Loucy (cell line): Measurements from ENCODE around the gene FLRT1.

ENCODE experiments used
- H2AFZ ChIP-seq: fragments of 200-600 bp; sonication (generic); 2 replicates; pipeline ENCODE4 v1.6.0; 2016; ENCODE audit warnings: antibody characterized with exemption, mild to moderate bottlenecking, low read length, moderate library complexity
- H3F3A ChIP-seq: fragments of 200-600 bp; 2 replicates; pipeline ENCODE4 v1.6.0; 2016; ENCODE audit warnings: antibody characterized with exemption, low read depth, mild to moderate bottlenecking
- H3K27me3 ChIP-seq: fragments of 200-600 bp; sonication (generic); 2 replicates; pipeline ENCODE4 v1.6.1; 2014; ENCODE audit warnings: low read length, mild to moderate bottlenecking; ENCODE audit not compliant: insufficient read depth, poor library complexity, severe bottlenecking
- H3K36me3 ChIP-seq: fragments of 200-600 bp; sonication (generic); 2 replicates; pipeline ENCODE4 v1.6.1; 2016; ENCODE audit warnings: low read length; ENCODE audit not compliant: insufficient read depth
- H3K4me1 ChIP-seq: fragments of 200-600 bp; sonication (generic); 2 replicates; pipeline ENCODE4 v1.5.1; 2014; ENCODE audit warnings: low read length, mild to moderate bottlenecking; ENCODE audit not compliant: insufficient read depth, poor library complexity, severe bottlenecking
- H3K4me2 ChIP-seq: fragments of 200-600 bp; sonication (generic); 2 replicates; pipeline ENCODE4 v1.6.0; 2014; ENCODE audit warnings: antibody characterized with exemption, low read length, low read depth, mild to moderate bottlenecking; ENCODE audit not compliant: poor library complexity, severe bottlenecking
- H3K4me3 ChIP-seq: fragments of 200-600 bp; sonication (generic); 2 replicates; pipeline ENCODE4 v1.5.1; 2014; ENCODE audit warnings: low read length, mild to moderate bottlenecking, mixed read lengths; ENCODE audit not compliant: poor library complexity, severe bottlenecking
- H3K79me2 ChIP-seq: fragments of 200-600 bp; sonication (generic); 2 replicates; pipeline ENCODE4 v1.6.1; 2014; ENCODE audit warnings: low read length; ENCODE audit not compliant: insufficient read depth
- H3K9ac ChIP-seq: fragments of 200-600 bp; sonication (generic); 2 replicates; pipeline ENCODE4 v1.6.0; 2014; ENCODE audit warnings: mild to moderate bottlenecking, low read depth, low read length, moderate library complexity; ENCODE audit not compliant: poor library complexity, severe bottlenecking
- H3K9me2 ChIP-seq: fragments of 200-600 bp; sonication (generic); replicated peaks from 2 replicates; pipeline ENCODE4 v1.6.1; 2016; ENCODE audit warnings: low read depth, low read length, mixed read lengths
- H3K9me3 ChIP-seq: fragments of 200-600 bp; sonication (generic); 2 replicates; pipeline ENCODE4 v1.6.1; 2014; ENCODE audit warnings: mild to moderate bottlenecking, antibody characterized with exemption, low read length, low read depth; ENCODE audit not compliant: insufficient read depth
- H4K20me1 ChIP-seq: fragments of 200-600 bp; sonication (generic); 2 replicates; pipeline ENCODE4 v1.6.0; 2014; ENCODE audit warnings: antibody characterized with exemption, low read length, mild to moderate bottlenecking; ENCODE audit not compliant: insufficient read depth, poor library complexity, severe bottlenecking
- CTCF ChIP-seq: fragments of 200-600 bp; sonication (generic); conservative IDR thresholded peaks from 2 replicates; pipeline ENCODE4 v1.5.1; 2014; ENCODE audit warnings: mild to moderate bottlenecking, antibody characterized with exemption, low read length
- EZH2phosphoT487 ChIP-seq: fragments of 200-600 bp; IDR thresholded peaks from 2 replicates; pipeline ENCODE4 v1.6.1; 2018; ENCODE audit warnings: antibody characterized with exemption, mild to moderate bottlenecking, moderate library complexity, borderline replicate concordance

FLRT1 gene

GRCh38 chr11:63998558-63999348 lies 37.0 kb upstream of the FLRT1 start:
- no peaks in the 10 kb centered on the region for H3K9me2 ChIP-seq
- H3K9ac ChIP-seq, result no peak overlapping the region
- no peaks in the 10 kb centered on the region for H3K9me3 ChIP-seq
- H2AFZ ChIP-seq, result no peak overlapping the region
- TF ChIP-seq EZH2phosphoT487 (no peak), CTCF (no peak)
- no peak overlapping the region for H3K4me2 ChIP-seq
- peaks cover 6% of the 10 kb centered on the region for H4K20me1 ChIP-seq
- H3K27me3 ChIP-seq, result no peaks in the 10 kb centered on the region
- H3F3A ChIP-seq, result no peaks in the 10 kb centered on the region
- H3K4me3 ChIP-seq, result no peak overlapping the region
- peaks cover 2% of the 10 kb centered on the region; the same call in 1 of the 2 replicates for H3K79me2 ChIP-seq
- peaks cover 48% of the 10 kb centered on the region; the same call in 1 of the 2 replicates for H3K36me3 ChIP-seq
- no peaks in the 10 kb centered on the region for H3K4me1 ChIP-seq

- H3F3A ChIP-seq, result no peaks in the 10 kb centered on the region
- H3K36me3 ChIP-seq, result peaks cover 47% of the 10 kb centered on the region; the same call in 1 of the 2 replicates
- H2AFZ ChIP-seq, result no peak overlapping the region
- H3K9ac ChIP-seq, result no peak overlapping the region
- H3K4me1 ChIP-seq, result no peaks in the 10 kb centered on the region
- no peak overlapping the region for H3K4me2 ChIP-seq
- peaks cover 11% of the 10 kb centered on the region for H4K20me1 ChIP-seq
- H3K9me2 ChIP-seq, result no peaks in the 10 kb centered on the region
- no peak overlapping the region for H3K4me3 ChIP-seq
- no peaks in the 10 kb centered on the region for H3K9me3 ChIP-seq
- H3K27me3 ChIP-seq, result no peaks in the 10 kb centered on the region
- H3K79me2 ChIP-seq, result no peaks in the 10 kb centered on the region
- TF ChIP-seq EZH2phosphoT487 (no peak), CTCF (no peak)
Measured at GRCh38 chr11:63999349-64000025, 36.2 kb upstream of the FLRT1 start.

- no peaks in the 10 kb centered on the region for H3K79me2 ChIP-seq
- H3K4me3 ChIP-seq, result no peak overlapping the region
- H2AFZ ChIP-seq, result no peak overlapping the region
- no peaks in the 10 kb centered on the region for H3K27me3 ChIP-seq
- H3K9me2 ChIP-seq, result no peaks in the 10 kb centered on the region
- no peak overlapping the region for H3K4me2 ChIP-seq
- H4K20me1 ChIP-seq, result peaks cover 8% of the 10 kb centered on the region
- TF ChIP-seq CTCF (no peak), EZH2phosphoT487 (no peak)
- H3K9ac ChIP-seq, result no peak overlapping the region
- H3K9me3 ChIP-seq, result no peaks in the 10 kb centered on the region
- H3F3A ChIP-seq, result no peaks in the 10 kb centered on the region
- H3K4me1 ChIP-seq, result no peaks in the 10 kb centered on the region
- H3K36me3 ChIP-seq, result peaks cover 41% of the 10 kb centered on the region; the same call in 1 of the 2 replicates
Measured at GRCh38 chr11:64000026-64000739, 35.5 kb upstream of the FLRT1 start.
